ENCODE results near the gene KRT5. TPM values are rescaled to one million over a fixed set of nuclear protein-coding genes. Genes with fewer than 3 reads are reported as not detected.
A peak's percentile ranks its signal among the peaks of the same experiment; 100 is the strongest.

KRT5 gene
- total and polyA plus RNA-seq, 2 experiments from 2014 or later, result not detected

- Histone ChIP-seq H3F3A (ENCODE audit: insufficient read depth) (no peaks in the 10 kb centered on the region), H3K4me3 (no peak overlapping the region), H3K27ac (no peak overlapping the region), H3K27me3 (replicated peaks; ENCODE audit: insufficient read depth) (peaks cover 49% of the 10 kb centered on the region), H4K20me1 (ENCODE audit: insufficient read depth) (no peaks in the 10 kb centered on the region), H3K4me2 (ENCODE audit: unreplicated experiment) (no peak overlapping the region), H3K4me1 (ENCODE audit: insufficient read depth) (no peaks in the 10 kb centered on the region), H3K36me3 (ENCODE audit: low read depth) (no peaks in the 10 kb centered on the region), H2AFZ (no peak overlapping the region), H3K79me2 (ENCODE audit: insufficient read depth) (no peaks in the 10 kb centered on the region), H3K9me3 (ENCODE audit: low read depth) (no peaks in the 10 kb centered on the region), H3K9me2 (ENCODE audit: insufficient read depth) (no peaks in the 10 kb centered on the region), H3K9ac (no peak overlapping the region)
- WGBS, 2 experiments (ENCODE audit: low coverage in 1 of 2, low lambda C conversion rate in 2 of 2, missing lambda C conversion rate in 2 of 2), result 68 to 73% methylated on average over 15 of the region's 15 CpGs
- in situ Hi-C loops (cut with MboI), result no loop called here
- DNase-seq, result peak; percentile 55
- TF ChIP-seq EZH2 (IDR thresholded peaks at IDR 0.05; ENCODE audit: insufficient read depth, poor library complexity, severe bottlenecking) (no peak), EZH2phosphoT487 (IDR thresholded peaks at IDR 0.05; ENCODE audit: insufficient read depth, low read depth) (no peak)
Measured at GRCh38 chr12:52515927-52516831, 4.0 kb downstream of the KRT5 start.

GRCh38 chr12:52515319-52515646 is 4.9 kb downstream of the KRT5 start:
- no peak for DNase-seq
- no peak for TF ChIP-seq EZH2phosphoT487 (IDR thresholded peaks at IDR 0.05; ENCODE audit: insufficient read depth, low read depth)
- TF ChIP-seq EZH2 (IDR thresholded peaks at IDR 0.05; ENCODE audit: insufficient read depth, poor library complexity, severe bottlenecking), result no peak
- no peaks in the 10 kb centered on the region for H3K36me3 ChIP-seq (ENCODE audit: low read depth)
- H4K20me1 ChIP-seq (ENCODE audit: insufficient read depth), result no peaks in the 10 kb centered on the region
- H3K79me2 ChIP-seq (ENCODE audit: insufficient read depth), result no peaks in the 10 kb centered on the region
- H3K4me1 ChIP-seq (ENCODE audit: insufficient read depth), result no peaks in the 10 kb centered on the region
- H3K9me2 ChIP-seq (ENCODE audit: insufficient read depth), result no peaks in the 10 kb centered on the region
- H3K27ac ChIP-seq, result no peak overlapping the region
- H2AFZ ChIP-seq, result no peak overlapping the region
- no peak overlapping the region for H3K9ac ChIP-seq
- no peak overlapping the region for H3K4me2 ChIP-seq (ENCODE audit: unreplicated experiment)
- 86 to 92% methylated on average over 1 of the region's 1 CpG for WGBS, 2 experiments (ENCODE audit: low coverage in 1 of 2, low lambda C conversion rate in 2 of 2, missing lambda C conversion rate in 2 of 2)
- in situ Hi-C loops (cut with MboI), result no loop called here
- no peak overlapping the region for H3K4me3 ChIP-seq
- peaks cover 47% of the 10 kb centered on the region for H3K27me3 ChIP-seq (replicated peaks; ENCODE audit: insufficient read depth)
- no peaks in the 10 kb centered on the region for H3F3A ChIP-seq (ENCODE audit: insufficient read depth)
- no peaks in the 10 kb centered on the region for H3K9me3 ChIP-seq (ENCODE audit: low read depth)

- TF ChIP-seq EZH2phosphoT487 (IDR thresholded peaks at IDR 0.05; ENCODE audit: insufficient read depth, low read depth), result no peak
- H3K4me2 ChIP-seq (ENCODE audit: unreplicated experiment), result no peak overlapping the region
- no peak overlapping the region for H3K9ac ChIP-seq
- no peak for DNase-seq
- peaks cover 44% of the 10 kb centered on the region for H3K27me3 ChIP-seq (replicated peaks; ENCODE audit: insufficient read depth)
- H3K79me2 ChIP-seq (ENCODE audit: insufficient read depth), result no peaks in the 10 kb centered on the region
- no peaks in the 10 kb centered on the region for H3K9me3 ChIP-seq (ENCODE audit: low read depth)
- no peak overlapping the region for H2AFZ ChIP-seq
- no peaks in the 10 kb centered on the region for H4K20me1 ChIP-seq (ENCODE audit: insufficient read depth)
- no peaks in the 10 kb centered on the region for H3F3A ChIP-seq (ENCODE audit: insufficient read depth)
- no peak overlapping the region for H3K27ac ChIP-seq
- no peak overlapping the region for H3K4me3 ChIP-seq
- in situ Hi-C loops (cut with MboI), result no loop called here
- H3K9me2 ChIP-seq (ENCODE audit: insufficient read depth), result no peaks in the 10 kb centered on the region
- H3K4me1 ChIP-seq (ENCODE audit: insufficient read depth), result no peaks in the 10 kb centered on the region
- WGBS, 2 experiments (ENCODE audit: low coverage in 1 of 2, low lambda C conversion rate in 2 of 2, missing lambda C conversion rate in 2 of 2), result 66 to 73% methylated on average over 10 to 14 of the region's 14 CpGs
- H3K36me3 ChIP-seq (ENCODE audit: low read depth), result no peaks in the 10 kb centered on the region
Measured at GRCh38 chr12:52514471-52515318, 5.5 kb downstream of the KRT5 start.

- no peak overlapping the region for H2AFZ ChIP-seq
- H3K79me2 ChIP-seq (ENCODE audit: insufficient read depth), result no peaks in the 10 kb centered on the region
- no peaks in the 10 kb centered on the region for H3F3A ChIP-seq (ENCODE audit: insufficient read depth)
- 76 to 78% methylated on average over 6 of the region's 6 CpGs for WGBS, 2 experiments (ENCODE audit: low coverage in 1 of 2, low lambda C conversion rate in 2 of 2, missing lambda C conversion rate in 2 of 2)
- no peaks in the 10 kb centered on the region for H3K9me3 ChIP-seq (ENCODE audit: low read depth)
- no peak overlapping the region for H3K4me3 ChIP-seq
- H3K27me3 ChIP-seq (replicated peaks; ENCODE audit: insufficient read depth), result peaks cover 37% of the 10 kb centered on the region
- no peak overlapping the region for H3K27ac ChIP-seq
- no peaks in the 10 kb centered on the region for H3K9me2 ChIP-seq (ENCODE audit: insufficient read depth)
- H3K9ac ChIP-seq, result no peak overlapping the region
- H4K20me1 ChIP-seq (ENCODE audit: insufficient read depth), result no peaks in the 10 kb centered on the region
- in situ Hi-C loops (cut with MboI), result no loop called here
- H3K4me2 ChIP-seq (ENCODE audit: unreplicated experiment), result no peak overlapping the region
- no peak for DNase-seq
- no peaks in the 10 kb centered on the region for H3K4me1 ChIP-seq (ENCODE audit: insufficient read depth)
- TF ChIP-seq EZH2 (IDR thresholded peaks at IDR 0.05; ENCODE audit: insufficient read depth, poor library complexity, severe bottlenecking) (no peak), EZH2phosphoT487 (IDR thresholded peaks at IDR 0.05; ENCODE audit: insufficient read depth, low read depth) (no peak)
- no peaks in the 10 kb centered on the region for H3K36me3 ChIP-seq (ENCODE audit: low read depth)
Measured at GRCh38 chr12:52513736-52514135, 6.5 kb downstream of the KRT5 start.

All from GM23248 (cell line).